Tracheal epithelial cell (primary cell): ENCODE measurements around the gene RAB3D. TPM values are rescaled to one million over a fixed set of nuclear protein-coding genes. Genes with fewer than 3 reads are reported as not detected.

ENCODE experiments used
- total RNA-seq: library from RNA; depleted of rRNA; stranded (reverse); fragments of >200 nt; gene quantifications from 2 replicates; pipeline ENCODE4 v1.2.1, GENCODE V29; 2014

RAB3D gene
- 38.8 and 42.9 TPM in 2 replicates for total RNA-seq

GRCh38 chr19:11339254-11340098 is at the start of gene RAB3D:
TSS of gene RAB3D (minus strand) at chr19:11339657. CDS start at chr19:11337399, 2,258 bp downstream.

GRCh38 chr19:11374433-11375142 is 35.1 kb upstream of the RAB3D start, which contains the start of gene SWSAP1:
TSS of gene SWSAP1 (plus strand) at chr19:11374666. CDS start at chr19:11374681, 15 bp downstream.

DNA sequence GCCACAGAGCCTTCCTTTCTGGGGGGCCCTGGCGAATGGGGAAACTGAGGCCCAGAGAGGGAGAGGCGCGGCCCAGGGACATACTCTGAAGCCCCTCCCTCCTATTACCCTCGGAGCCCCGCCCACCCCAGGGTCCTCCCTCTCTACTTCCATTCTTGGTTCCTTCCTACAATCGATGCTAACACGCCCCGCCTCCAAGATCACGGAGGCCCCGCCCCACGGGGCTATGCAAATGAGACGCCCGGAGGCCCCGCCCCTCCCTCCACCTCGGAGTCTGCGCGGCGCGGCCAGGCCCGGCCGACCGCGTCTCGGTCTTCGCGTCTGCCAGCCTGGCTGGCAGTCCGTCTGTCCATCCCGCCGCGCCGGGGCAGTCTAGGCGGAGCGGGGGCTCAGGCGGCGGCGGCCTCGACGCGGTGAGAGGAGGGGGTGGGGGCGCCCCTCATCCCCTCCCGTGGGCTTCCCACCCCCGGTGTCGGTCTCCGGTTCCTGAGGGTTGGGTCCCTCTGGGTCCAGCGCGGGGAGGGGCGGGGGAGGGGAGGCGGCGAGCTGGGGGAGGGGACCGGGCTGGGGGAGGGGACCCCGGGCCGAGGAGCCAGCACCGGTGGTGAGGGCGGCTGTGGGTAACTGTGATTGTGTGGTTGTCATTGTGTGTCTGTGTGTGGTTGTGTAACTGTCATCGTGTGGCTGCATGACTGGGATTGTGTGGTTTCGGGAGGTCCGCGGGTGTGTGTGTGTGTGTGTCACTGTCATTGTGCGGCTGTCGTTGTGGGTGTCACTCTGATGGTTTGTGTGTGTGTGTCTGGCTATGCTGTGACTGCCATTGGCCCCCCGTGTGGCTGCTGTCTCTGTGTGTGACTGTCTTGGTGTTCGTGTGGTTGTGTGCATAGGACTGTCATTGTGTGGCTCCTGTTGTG is 16.0 kb upstream of the RAB3D start, which contains the start of gene PLPPR2:
Gene PLPPR2 (plus strand): TSS at position 273 of the 914 bp plus-strand sequence. CDS start 2,242 bp downstream, outside the sequence.

DNA sequence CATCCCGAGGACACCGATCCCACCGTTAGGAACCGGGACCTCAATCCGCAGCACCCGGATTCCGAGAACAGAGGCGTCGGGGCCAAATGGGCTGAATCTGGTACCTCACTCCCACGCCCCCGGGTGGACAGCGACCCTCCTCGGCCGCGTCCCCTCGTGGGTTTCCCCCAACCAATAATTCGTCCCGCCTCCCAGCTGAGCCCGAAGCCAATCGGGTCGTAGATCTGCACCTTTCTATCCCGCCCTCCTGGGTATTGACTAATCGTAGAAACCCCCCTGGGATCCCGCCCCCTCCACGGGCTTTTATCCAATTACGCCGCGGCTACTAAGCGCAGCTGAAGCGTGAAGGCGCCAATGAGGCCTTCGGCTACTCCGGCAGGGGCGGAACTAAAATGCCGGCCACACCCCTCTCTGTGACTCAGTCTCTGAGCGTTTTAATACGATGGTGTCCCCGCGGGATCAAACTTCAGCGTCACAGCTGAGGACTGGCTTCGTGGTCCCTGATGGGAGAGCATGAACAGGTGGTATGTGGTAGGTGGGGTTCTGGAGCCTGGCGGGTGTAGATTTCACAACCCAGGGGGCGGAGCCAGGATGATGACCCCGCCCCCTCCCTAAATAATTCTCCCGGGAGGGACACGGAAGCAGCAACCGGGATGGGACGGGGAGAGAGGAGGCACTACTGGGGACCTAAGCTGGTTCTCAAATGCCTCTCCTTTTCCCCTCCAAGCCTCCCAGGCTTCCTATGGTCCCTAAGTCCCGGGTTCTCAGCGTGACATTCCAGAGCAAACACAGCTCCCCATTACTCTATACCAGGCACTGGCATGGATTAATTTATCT is 6.9 kb upstream of the RAB3D start, which contains the start of the genes CCDC159 and TMEM205:
Gene CCDC159 (plus strand): TSS at position 416 of the 837 bp plus-strand sequence. CDS start 88 bp downstream, at position 504.
Gene TMEM205 (minus strand): TSS at position 165 of the 837 bp plus-strand sequence. CDS start 649 bp downstream, outside the sequence.

DNA sequence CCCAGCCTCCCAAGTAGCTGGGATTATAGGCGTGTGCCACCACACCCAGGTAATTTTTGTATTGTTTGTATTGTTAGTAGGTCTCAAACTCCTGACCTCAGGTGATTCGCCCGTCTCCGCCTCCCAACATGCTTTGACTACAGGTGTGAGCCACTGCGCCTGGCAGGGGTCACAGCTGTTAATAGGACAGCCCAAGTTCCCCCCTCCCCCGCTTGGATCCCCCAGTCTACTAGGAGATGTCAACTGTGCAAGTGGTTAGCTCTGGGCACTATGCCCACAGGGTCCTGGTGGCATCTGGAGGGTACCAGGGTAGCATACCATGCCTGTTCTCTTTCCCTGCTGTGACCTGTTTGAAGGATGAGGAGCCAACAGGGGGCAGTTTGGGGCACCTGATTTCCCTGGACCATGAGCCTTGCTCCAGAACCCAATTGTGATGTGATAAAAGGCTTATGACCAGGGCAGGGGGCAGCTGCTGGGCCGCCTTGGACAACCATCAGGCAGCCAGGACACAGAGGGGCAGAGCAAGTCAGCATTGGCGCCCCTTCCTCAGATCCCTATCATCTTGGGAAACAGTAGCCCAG is 43.7 kb downstream of the RAB3D start, which contains the start of gene TSPAN16:
Gene TSPAN16 (plus strand): TSS at position 496 of the 581 bp plus-strand sequence. CDS start 138 bp downstream, outside the sequence.

Other genes starting within 250 kb of the RAB3D start
- 0.64 and 4.8 TPM in 2 replicates for gene SPC24, start 183.9 kb downstream of the RAB3D start, total RNA-seq
- 13.0 and 21.7 TPM in 2 replicates for gene KANK2, start 142.1 kb downstream of the RAB3D start, total RNA-seq
- gene ANGPTL8, start 100.0 kb downstream of the RAB3D start, total RNA-seq: not detected in 2 replicates
- 16.4 and 16.6 TPM in 2 replicates for gene DOCK6, start 77.1 kb downstream of the RAB3D start, total RNA-seq
- gene TSPAN16, start 43.5 kb downstream of the RAB3D start, total RNA-seq: not detected in 2 replicates
- 128 and 178 TPM in 2 replicates for gene TMEM205, start 6.6 kb upstream of the RAB3D start, total RNA-seq
- 6.7 and 8.1 TPM in 2 replicates for gene CCDC159, start 6.9 kb upstream of the RAB3D start, total RNA-seq
- 4.1 and 5.3 TPM in 2 replicates for gene PLPPR2, start 15.8 kb upstream of the RAB3D start, total RNA-seq
- gene SWSAP1, start 35.0 kb upstream of the RAB3D start, total RNA-seq: 0.21 and 0.72 TPM in 2 replicates
- gene EPOR, start 44.7 kb upstream of the RAB3D start, total RNA-seq: 0.85 and 0.96 TPM in 2 replicates
- gene RGL3, start 79.7 kb upstream of the RAB3D start, total RNA-seq: 1.4 TPM in 1 of 2 replicates, not detected in the other
- under 0.01 TPM in 1 of 2 replicates, not detected in the other for gene ODAD3, start 95.5 kb upstream of the RAB3D start, total RNA-seq
- gene PRKCSH, start 96.0 kb upstream of the RAB3D start, total RNA-seq: 107 TPM in 2 replicates
- not detected in 2 replicates for gene ELAVL3, start 141.4 kb upstream of the RAB3D start, total RNA-seq
- gene ZNF653, start 166.2 kb upstream of the RAB3D start, total RNA-seq: 6.6 and 11.1 TPM in 2 replicates
- 41.2 and 71.0 TPM in 2 replicates for gene ECSIT, start 189.5 kb upstream of the RAB3D start, total RNA-seq
- gene CNN1, start 199.2 kb upstream of the RAB3D start, total RNA-seq: 1.7 TPM in 1 of 2 replicates, not detected in the other
- gene ELOF1, start 219.6 kb upstream of the RAB3D start, total RNA-seq: 27.1 and 28.9 TPM in 2 replicates
- gene ACP5, start 238.0 kb upstream of the RAB3D start, total RNA-seq: 46.7 and 66.5 TPM in 2 replicates